HG02840 (cell line): ENCODE data around the gene HS6ST1.
A peak's percentile ranks its signal among the peaks of the same experiment; 100 is the strongest.

Source experiments
- ATAC-seq: cut with Tn5 transposase; IDR thresholded peaks from one replicate; pipeline ENCODE4 v1.9.1; 2021; ENCODE audit warnings: mild to moderate bottlenecking, moderate library complexity, moderate number of reproducible peaks; ENCODE audit not compliant: unreplicated experiment, low FRiP score

HS6ST1 gene

GRCh38 chr2:128318776-128319464, at the start of gene HS6ST1:
TSS of gene HS6ST1 (minus strand) at chr2:128318868. CDS start at chr2:128318563, 305 bp downstream.
- peak; percentile 61 for ATAC-seq

- ATAC-seq: no peak
These were observed 49.1 kb upstream of the HS6ST1 start for GRCh38 chr2:128367601-128368359.

- no peak for ATAC-seq
These were observed 48.2 kb upstream of the HS6ST1 start for GRCh38 chr2:128366713-128367511.

GRCh38 chr2:128365217-128365905, 46.7 kb upstream of the HS6ST1 start:
- no peak for ATAC-seq

- ATAC-seq: no peak
These were observed 45.8 kb upstream of the HS6ST1 start for GRCh38 chr2:128364441-128364911.

GRCh38 chr2:128363934-128364361, 45.3 kb upstream of the HS6ST1 start:
- ATAC-seq: no peak

- ATAC-seq: no peak
These were observed 44.2 kb upstream of the HS6ST1 start for GRCh38 chr2:128362889-128363228.

- no peak for ATAC-seq
These were observed 43.7 kb upstream of the HS6ST1 start for GRCh38 chr2:128362176-128362888.

GRCh38 chr2:128361376-128362131, 42.9 kb upstream of the HS6ST1 start:
- no peak for ATAC-seq

GRCh38 chr2:128360711-128361110, 42.0 kb upstream of the HS6ST1 start:
- no peak for ATAC-seq

- ATAC-seq: no peak
These were observed 41.2 kb upstream of the HS6ST1 start for GRCh38 chr2:128359841-128360240.

GRCh38 chr2:128358941-128359731, 40.5 kb upstream of the HS6ST1 start:
- ATAC-seq: no peak

- ATAC-seq: no peak
These were observed 39.1 kb upstream of the HS6ST1 start for GRCh38 chr2:128357506-128358370.

GRCh38 chr2:128356127-128356526, 37.5 kb upstream of the HS6ST1 start:
- no peak for ATAC-seq

- no peak for ATAC-seq
These were observed 36.2 kb upstream of the HS6ST1 start for GRCh38 chr2:128354726-128355470.

- no peak for ATAC-seq
These were observed 35.5 kb upstream of the HS6ST1 start for GRCh38 chr2:128354161-128354560.

GRCh38 chr2:128350736-128351135, 32.1 kb upstream of the HS6ST1 start:
- no peak for ATAC-seq
